C4-2B (cell line): ENCODE results near the gene MRPL14.
A peak's percentile ranks its signal among the peaks of the same experiment; 100 is the strongest.

ENCODE experiments used
- H3K27ac ChIP-seq: fragments of 450-650 bp; 2 replicates; pipeline ENCODE4 v1.5.1; 2017
- CTCF ChIP-seq: fragments of 450-650 bp; conservative IDR thresholded peaks from 2 replicates; pipeline ENCODE4 v1.5.1; 2017; ENCODE audit warnings: mild to moderate bottlenecking
- ZFX ChIP-seq: fragments of 450-650 bp; IDR thresholded peaks from 2 replicates; pipeline ENCODE4 v1.6.1; 2017

The MRPL14 gene

DNA sequence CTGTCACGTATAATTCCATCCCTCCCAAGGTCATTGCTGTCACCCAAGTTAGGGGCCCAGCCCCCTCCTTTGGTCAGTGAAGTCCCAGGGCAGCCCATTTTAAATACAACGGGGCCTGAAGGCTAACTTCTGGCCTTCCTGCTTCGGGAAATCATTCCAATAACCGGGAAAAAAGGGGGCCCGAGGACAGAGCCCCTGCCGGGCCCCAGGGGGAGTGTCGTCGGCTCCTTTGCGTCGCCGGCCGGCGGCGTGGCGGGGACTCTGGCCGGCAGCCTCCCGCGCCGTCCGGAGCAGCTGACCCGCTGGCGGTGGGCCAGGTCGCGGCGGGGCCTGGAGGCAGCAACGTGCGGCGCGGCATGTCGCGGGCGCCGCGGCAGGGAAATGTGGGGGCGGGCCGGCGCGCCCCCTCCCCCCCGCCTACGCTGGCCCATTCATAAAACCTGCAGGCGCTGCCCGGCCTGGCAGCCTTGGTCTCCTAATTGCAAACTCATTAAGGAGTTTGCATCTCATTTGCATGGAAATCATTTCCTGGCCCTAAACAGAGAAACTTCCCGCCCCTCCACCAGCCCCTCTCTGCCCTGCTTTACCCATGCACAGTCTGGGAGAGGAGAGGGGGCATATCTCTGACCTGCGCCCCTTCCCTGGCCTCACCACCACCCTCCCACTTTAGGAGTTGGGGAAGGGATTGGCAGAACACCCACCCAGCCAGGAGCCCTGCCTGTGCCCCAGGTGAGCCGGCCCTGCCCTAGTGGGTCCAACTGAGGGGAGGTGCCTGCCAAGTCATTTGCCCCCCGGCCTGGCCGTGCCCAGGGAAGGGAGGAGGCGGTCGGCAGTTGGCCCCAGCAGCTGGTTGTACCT is 50.7 kb downstream of the MRPL14 start:
- no peak overlapping the region for H3K27ac ChIP-seq
- TF ChIP-seq CTCF (no peak), ZFX (no peak)

DNA sequence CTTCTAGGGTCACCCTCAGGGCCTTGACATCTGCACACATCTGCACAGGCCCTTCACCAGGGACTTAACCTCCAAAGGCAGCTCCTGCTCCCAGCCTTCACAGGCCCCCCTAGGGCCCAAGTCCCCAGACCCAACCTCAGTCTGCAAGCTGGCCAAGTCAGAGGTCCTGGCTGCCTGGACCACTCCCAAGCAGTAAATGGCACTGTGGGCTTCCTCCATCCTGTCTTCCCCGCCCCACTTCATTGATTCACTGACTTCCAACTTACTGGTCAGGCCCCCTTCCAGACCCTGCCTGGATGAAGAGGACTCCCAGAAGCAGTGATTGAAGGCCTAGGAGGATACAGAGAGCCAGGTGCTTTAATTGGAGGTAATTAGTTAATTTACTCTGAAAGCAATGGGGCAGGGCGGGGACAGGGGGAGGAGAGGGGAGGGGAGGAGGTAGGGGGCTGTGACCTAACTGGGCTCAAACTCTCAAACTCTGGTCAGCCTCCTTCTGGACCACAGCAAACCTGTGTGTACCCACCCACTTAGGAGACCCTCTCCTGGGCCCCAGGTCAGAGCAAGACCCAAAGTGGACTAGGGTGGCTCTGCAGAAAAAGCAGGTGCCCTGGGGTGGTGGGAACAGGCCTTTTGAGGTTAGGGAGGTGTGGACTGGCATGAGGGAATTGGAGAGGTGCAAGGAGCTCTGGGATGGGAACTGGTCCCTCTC is 51.5 kb downstream of the MRPL14 start:
- no peak overlapping the region for H3K27ac ChIP-seq
- no peak for TF ChIP-seq ZFX
- TF ChIP-seq CTCF: no peak

- peak overlapping the region; percentile 47 for H3K27ac ChIP-seq
- TF ChIP-seq CTCF: peak; percentile 72
- no peak for TF ChIP-seq ZFX
Measured at GRCh38 chr6:44074813-44075646, 52.2 kb downstream of the MRPL14 start.

GRCh38 chr6:44074439-44074812 is 52.8 kb downstream of the MRPL14 start:
- TF ChIP-seq ZFX (no peak), CTCF (peak; percentile 95)
- H3K27ac ChIP-seq: peak overlapping the region; percentile 47

DNA sequence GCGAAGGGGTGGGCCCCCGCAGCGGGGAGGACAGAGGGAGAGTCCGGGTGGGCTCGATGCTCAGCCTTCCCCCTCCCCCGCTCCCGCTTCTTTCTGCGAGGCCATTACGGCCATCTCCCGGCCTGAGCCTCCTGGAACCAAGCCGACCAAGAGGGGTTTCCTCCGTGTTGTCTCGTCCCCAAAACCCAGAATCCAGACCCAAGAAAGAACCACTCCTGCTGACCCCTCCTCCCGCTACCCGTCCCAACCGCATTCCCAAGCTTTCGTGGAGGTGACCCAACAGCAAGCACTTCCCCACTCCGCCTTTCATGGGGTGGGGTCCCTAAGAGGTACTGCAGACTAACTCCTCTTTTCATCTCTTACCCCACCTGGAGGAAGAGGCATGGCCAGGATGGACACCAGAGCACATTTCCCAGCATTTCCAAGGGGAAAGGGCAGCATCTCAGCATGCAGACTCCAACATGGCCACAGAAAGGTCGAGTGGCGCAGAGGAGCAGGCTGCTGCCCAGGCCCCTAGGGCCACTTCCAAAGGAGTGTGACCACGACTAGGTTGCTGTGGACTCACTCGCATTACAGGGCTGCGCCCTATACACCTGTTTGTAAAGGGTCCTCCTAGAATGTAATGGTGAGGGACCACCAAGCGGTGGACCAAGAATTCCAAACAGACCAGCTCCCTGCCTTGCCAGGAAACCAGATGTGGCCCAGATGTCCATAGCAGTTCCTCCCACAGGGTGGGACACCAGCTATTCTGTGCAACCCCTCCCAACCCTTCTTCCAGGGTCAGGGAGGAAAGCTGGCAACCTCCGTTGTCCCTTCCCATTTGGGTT is 53.4 kb downstream of the MRPL14 start:
- no peak for TF ChIP-seq CTCF
- TF ChIP-seq ZFX: no peak
- H3K27ac ChIP-seq: peak overlapping the region; percentile 47

GRCh38 chr6:44072959-44073611 is 54.2 kb downstream of the MRPL14 start:
- TF ChIP-seq CTCF (no peak), ZFX (no peak)
- peak overlapping the region; percentile 47 for H3K27ac ChIP-seq
